Measurements from ENCODE around the gene CEP350. TPM values are rescaled to one million over a fixed set of nuclear protein-coding genes. Genes with fewer than 3 reads are reported as not detected.

CEP350 gene
- total RNA-seq, 1 experiment from 2014 or later: 42.2 TPM

GRCh38 chr1:180081474-180081873, 126.9 kb downstream of the CEP350 start:
- no peak for TF ChIP-seq CTCF (conservative IDR thresholded peaks at IDR 0.05; ENCODE audit: low read depth, low read length)
- ChIA-PET CTCF (no interaction called here), POLR2A (ENCODE audit: low non-redundant PET) (no interaction called here)
- no peaks in the 10 kb centered on the region for H3K4me1 ChIP-seq (ENCODE audit: insufficient read depth, low read length, poor library complexity, severe bottlenecking)
- H3K27ac ChIP-seq (ENCODE audit: low read depth, low read length, poor library complexity, severe bottlenecking): no peak overlapping the region
- peaks cover 32% of the 10 kb centered on the region for H3K36me3 ChIP-seq (ENCODE audit: insufficient read depth, low read length, poor library complexity, severe bottlenecking)
- no TSS peak for BruUV-seq (replicated peaks)
- H3K9me3 ChIP-seq (ENCODE audit: low read depth, low read length, poor library complexity, severe bottlenecking): no peaks in the 10 kb centered on the region
- no peak for DNase-seq (ENCODE audit: low spot score)
- no peaks in the 10 kb centered on the region for H3K27me3 ChIP-seq (replicated peaks; ENCODE audit: insufficient read depth, low read depth, low read length, poor library complexity)
- intact Hi-C loops (cut with micrococcal nuclease; ENCODE audit: unreplicated experiment): no loop called here
- no peak overlapping the region for H3K4me3 ChIP-seq (ENCODE audit: low read depth, low read length, poor library complexity, severe bottlenecking)

DNA sequence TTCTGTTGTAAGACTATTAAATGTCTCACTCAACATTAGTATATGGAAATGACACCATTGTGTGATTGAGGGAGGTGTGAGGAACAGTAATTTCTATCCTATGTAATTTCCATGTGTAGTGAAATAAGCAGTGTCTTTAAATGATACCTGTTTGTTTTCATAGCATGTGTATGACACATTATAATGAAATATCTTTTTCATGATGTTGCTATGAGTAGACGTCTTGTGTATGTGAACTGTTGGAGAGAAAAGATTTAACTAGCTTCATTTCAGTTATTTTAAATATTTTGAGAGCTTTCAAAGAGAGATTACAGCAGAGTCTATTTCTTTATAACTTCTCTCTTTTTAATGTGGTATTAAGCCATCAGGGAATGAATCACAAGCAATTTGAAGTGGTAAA, 128.6 kb downstream of the CEP350 start:
- no peaks in the 10 kb centered on the region for H3K27me3 ChIP-seq (replicated peaks; ENCODE audit: insufficient read depth, low read depth, low read length, poor library complexity)
- BruUV-seq (replicated peaks): no TSS peak
- no peak for DNase-seq (ENCODE audit: low spot score)
- H3K9me3 ChIP-seq (ENCODE audit: low read depth, low read length, poor library complexity, severe bottlenecking): no peaks in the 10 kb centered on the region
- H3K4me3 ChIP-seq (ENCODE audit: low read depth, low read length, poor library complexity, severe bottlenecking): no peak overlapping the region
- ChIA-PET CTCF (no interaction called here), POLR2A (ENCODE audit: low non-redundant PET) (no interaction called here)
- no peak for TF ChIP-seq CTCF (conservative IDR thresholded peaks at IDR 0.05; ENCODE audit: low read depth, low read length)
- no peak for TF ChIP-seq EZH2 (IDR thresholded peaks at IDR 0.05; ENCODE audit: borderline replicate concordance, low read depth, low read length, poor library complexity, severe bottlenecking)
- H3K27ac ChIP-seq (ENCODE audit: low read depth, low read length, poor library complexity, severe bottlenecking): no peak overlapping the region
- no peaks in the 10 kb centered on the region for H3K4me1 ChIP-seq (ENCODE audit: insufficient read depth, low read length, poor library complexity, severe bottlenecking)
- intact Hi-C loops (cut with micrococcal nuclease; ENCODE audit: unreplicated experiment): no loop called here
- H3K36me3 ChIP-seq (ENCODE audit: insufficient read depth, low read length, poor library complexity, severe bottlenecking): peaks cover 33% of the 10 kb centered on the region

- intact Hi-C loops (cut with micrococcal nuclease; ENCODE audit: unreplicated experiment): no loop called here
- TF ChIP-seq CTCF (conservative IDR thresholded peaks at IDR 0.05; ENCODE audit: low read depth, low read length): no peak
- no peak for TF ChIP-seq EZH2 (IDR thresholded peaks at IDR 0.05; ENCODE audit: borderline replicate concordance, low read depth, low read length, poor library complexity, severe bottlenecking)
- no peaks in the 10 kb centered on the region for H3K9me3 ChIP-seq (ENCODE audit: low read depth, low read length, poor library complexity, severe bottlenecking)
- H3K4me1 ChIP-seq (ENCODE audit: insufficient read depth, low read length, poor library complexity, severe bottlenecking): no peaks in the 10 kb centered on the region
- no peak for DNase-seq (ENCODE audit: low spot score)
- H3K4me3 ChIP-seq (ENCODE audit: low read depth, low read length, poor library complexity, severe bottlenecking): no peak overlapping the region
- H3K27ac ChIP-seq (ENCODE audit: low read depth, low read length, poor library complexity, severe bottlenecking): no peak overlapping the region
- no peaks in the 10 kb centered on the region for H3K27me3 ChIP-seq (replicated peaks; ENCODE audit: insufficient read depth, low read depth, low read length, poor library complexity)
- H3K36me3 ChIP-seq (ENCODE audit: insufficient read depth, low read length, poor library complexity, severe bottlenecking): peaks cover 26% of the 10 kb centered on the region
- CTCF ChIA-PET: no interaction called here
- no TSS peak for BruUV-seq (replicated peaks)
- POLR2A ChIA-PET (ENCODE audit: low non-redundant PET): no interaction called here
Measured at GRCh38 chr1:180084867-180085266, 130.3 kb downstream of the CEP350 start.
